Measurements from ENCODE around the gene SFTA2.

GRCh38 chr6:30960907-30961673, 29.1 kb upstream of the SFTA2 start:
- TF ChIP-seq CTCF (conservative IDR thresholded peaks at IDR 0.05; ENCODE audit: low read depth, low read length) (no peak), EZH2 (IDR thresholded peaks at IDR 0.05; ENCODE audit: borderline replicate concordance, low read depth, low read length, poor library complexity, severe bottlenecking) (no peak)

Measured in A673 (cell line).